HUES48 (cell line): Measurements from ENCODE around the gene ADARB2.
A peak's percentile ranks its signal among the peaks of the same experiment; 100 is the strongest.
"Not testable (repeated sequence)": the region's sequence is repeated elsewhere in the genome, so short reads cannot be mapped to it uniquely, and the experiment has no call there.

Source experiments
- H3K27ac ChIP-seq: one replicate; pipeline ENCODE4 v1.7.0; 2013; ENCODE audit warnings: low read depth, low read length, inconsistent platforms
- H3K27me3 ChIP-seq: 2 replicates; pipeline ENCODE4 v1.6.1; 2013; ENCODE audit warnings: mild to moderate bottlenecking, low read length; ENCODE audit not compliant: control insufficient read depth, insufficient read depth
- H3K36me3 ChIP-seq: 2 replicates; pipeline ENCODE4 v1.6.1; 2013; ENCODE audit warnings: low read length; ENCODE audit not compliant: control insufficient read depth, insufficient read depth
- H3K4me1 ChIP-seq: 2 replicates; pipeline ENCODE4 v1.6.1; 2013; ENCODE audit warnings: mild to moderate bottlenecking, low read length; ENCODE audit not compliant: control insufficient read depth, insufficient read depth
- H3K4me3 ChIP-seq: 2 replicates; pipeline ENCODE4 v1.5.1; 2013; ENCODE audit warnings: mild to moderate bottlenecking, low read depth, low read length
- H3K9ac ChIP-seq: 2 replicates; pipeline ENCODE4 v1.6.1; 2013; ENCODE audit warnings: mild to moderate bottlenecking, low read depth, low read length, moderate library complexity
- H3K9me3 ChIP-seq: 2 replicates; pipeline ENCODE4 v1.6.1; 2013; ENCODE audit warnings: low read length; ENCODE audit not compliant: control insufficient read depth, insufficient read depth

The ADARB2 gene

GRCh38 chr10:1628757-1629156 is 108.6 kb downstream of the ADARB2 start:
- Histone ChIP-seq H3K27ac (no peak overlapping the region), H3K36me3 (no peaks in the 10 kb centered on the region), H3K4me1 (no peaks in the 10 kb centered on the region), H3K9ac (no peak overlapping the region), H3K27me3 (no peaks in the 10 kb centered on the region), H3K9me3 (no peaks in the 10 kb centered on the region), H3K4me3 (no peak overlapping the region)

DNA sequence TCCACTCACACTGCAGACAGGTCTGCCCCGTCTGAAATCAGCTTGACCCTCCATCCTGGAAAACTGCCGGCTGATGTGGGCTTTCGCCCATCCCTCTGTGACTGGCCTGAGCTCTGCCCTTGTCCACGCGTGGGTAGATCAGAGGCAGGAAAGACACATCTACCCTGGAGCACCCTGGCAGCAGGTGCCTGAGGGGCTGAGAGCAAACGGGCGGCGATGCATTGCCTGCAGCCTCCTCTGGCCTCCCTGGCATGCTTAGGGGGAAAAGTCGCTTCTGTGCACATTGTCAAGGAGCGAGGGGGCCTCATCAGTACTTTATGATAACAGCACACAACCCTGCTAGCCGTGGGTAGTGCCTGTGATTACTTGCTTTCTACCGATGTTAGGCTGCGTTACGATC is 109.4 kb downstream of the ADARB2 start:
- no peaks in the 10 kb centered on the region for H3K4me1 ChIP-seq
- no peak overlapping the region for H3K27ac ChIP-seq
- no peak overlapping the region for H3K9ac ChIP-seq
- H3K9me3 ChIP-seq: no peaks in the 10 kb centered on the region
- H3K36me3 ChIP-seq: no peaks in the 10 kb centered on the region
- no peaks in the 10 kb centered on the region for H3K27me3 ChIP-seq
- H3K4me3 ChIP-seq: no peak overlapping the region

DNA sequence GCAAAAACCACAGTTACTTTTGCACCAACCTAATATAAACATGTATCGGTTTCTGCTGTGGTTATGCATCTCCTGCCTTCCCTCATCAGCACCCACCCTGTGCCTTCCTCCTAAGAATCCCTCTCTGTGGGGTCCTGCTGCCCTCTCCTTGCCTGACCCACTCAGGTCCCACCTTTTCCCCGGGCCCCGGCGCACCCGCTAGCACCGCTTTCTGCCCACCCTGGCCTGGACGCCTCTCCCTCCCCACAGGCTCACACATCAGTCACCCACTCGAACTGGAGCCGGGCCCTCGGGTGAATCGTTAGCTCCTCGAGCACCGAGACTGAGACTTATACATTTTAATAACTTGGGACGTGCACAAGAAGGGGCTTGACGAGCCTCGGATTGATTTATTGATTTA is 110.5 kb downstream of the ADARB2 start:
- Histone ChIP-seq H3K9ac (no peak overlapping the region), H3K4me1 (no peaks in the 10 kb centered on the region), H3K4me3 (no peak overlapping the region), H3K27ac (no peak overlapping the region), H3K27me3 (no peaks in the 10 kb centered on the region), H3K36me3 (no peaks in the 10 kb centered on the region), H3K9me3 (no peaks in the 10 kb centered on the region)

DNA sequence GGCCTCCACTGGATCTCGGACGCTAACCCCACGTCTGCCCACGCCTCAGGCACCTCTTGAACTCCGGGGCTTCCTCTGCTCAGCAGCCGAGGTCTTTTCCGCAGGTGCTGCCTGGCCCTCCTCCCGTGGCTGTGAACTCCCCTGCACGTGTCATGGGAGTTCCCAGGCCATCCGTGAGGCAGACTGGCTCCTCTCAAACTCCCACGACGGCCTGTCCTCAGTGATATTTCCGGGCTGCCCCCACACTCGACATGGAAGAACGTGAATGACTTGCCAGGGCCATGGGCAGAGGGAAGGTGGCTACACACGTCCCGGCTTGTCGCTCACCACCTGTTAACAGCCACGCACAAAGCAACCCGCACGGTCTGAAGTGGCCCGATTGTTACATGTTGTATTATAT is 110.9 kb downstream of the ADARB2 start:
- Histone ChIP-seq H3K27ac (no peak overlapping the region), H3K36me3 (no peaks in the 10 kb centered on the region), H3K27me3 (no peaks in the 10 kb centered on the region), H3K9ac (no peak overlapping the region), H3K9me3 (no peaks in the 10 kb centered on the region), H3K4me1 (no peaks in the 10 kb centered on the region), H3K4me3 (no peak overlapping the region)

- Histone ChIP-seq H3K36me3 (no peaks in the 10 kb centered on the region), H3K27ac (no peak overlapping the region), H3K9me3 (no peaks in the 10 kb centered on the region), H3K4me1 (no peaks in the 10 kb centered on the region), H3K4me3 (no peak overlapping the region), H3K27me3 (no peaks in the 10 kb centered on the region), H3K9ac (no peak overlapping the region)
Observed at GRCh38 chr10:1625731-1626130, 111.6 kb downstream of the ADARB2 start.

- no peaks in the 10 kb centered on the region for H3K36me3 ChIP-seq
Observed at GRCh38 chr10:1625079-1625478, 112.2 kb downstream of the ADARB2 start.

GRCh38 chr10:1624240-1624639 is 113.1 kb downstream of the ADARB2 start:
- H3K4me3 ChIP-seq: no peak overlapping the region
- no peaks in the 10 kb centered on the region for H3K9me3 ChIP-seq

More at GRCh38 chr10:1625079-1625478, 112.2 kb downstream of the ADARB2 start:
- Histone ChIP-seq H3K27me3 (no peaks in the 10 kb centered on the region), H3K4me3 (no peak overlapping the region), H3K4me1 (no peaks in the 10 kb centered on the region), H3K9me3 (no peaks in the 10 kb centered on the region), H3K9ac (no peak overlapping the region), H3K27ac (no peak overlapping the region)

GRCh38 chr10:1620803-1621202 is 116.5 kb downstream of the ADARB2 start:
- no peak overlapping the region for H3K27ac ChIP-seq
- no peak overlapping the region for H3K9ac ChIP-seq
- H3K9me3 ChIP-seq: no peaks in the 10 kb centered on the region
- H3K36me3 ChIP-seq: no peaks in the 10 kb centered on the region
- peaks cover 10% of the 10 kb centered on the region; the same call in 1 of the 2 replicates for H3K4me1 ChIP-seq
- no peaks in the 10 kb centered on the region for H3K27me3 ChIP-seq
- no peak overlapping the region for H3K4me3 ChIP-seq

More at GRCh38 chr10:1624240-1624639, 113.1 kb downstream of the ADARB2 start:
- Histone ChIP-seq H3K27me3 (no peaks in the 10 kb centered on the region), H3K36me3 (no peaks in the 10 kb centered on the region), H3K27ac (no peak overlapping the region), H3K9ac (no peak overlapping the region), H3K4me1 (no peaks in the 10 kb centered on the region)

GRCh38 chr10:1617376-1618317 is 119.7 kb downstream of the ADARB2 start:
- peak overlapping the region; percentile 63 for H3K27ac ChIP-seq
- peaks cover 10% of the 10 kb centered on the region for H3K4me1 ChIP-seq
- H3K4me3 ChIP-seq, H3K27me3 ChIP-seq, H3K36me3 ChIP-seq, H3K9ac ChIP-seq, H3K9me3 ChIP-seq: not testable (repeated sequence)

DNA sequence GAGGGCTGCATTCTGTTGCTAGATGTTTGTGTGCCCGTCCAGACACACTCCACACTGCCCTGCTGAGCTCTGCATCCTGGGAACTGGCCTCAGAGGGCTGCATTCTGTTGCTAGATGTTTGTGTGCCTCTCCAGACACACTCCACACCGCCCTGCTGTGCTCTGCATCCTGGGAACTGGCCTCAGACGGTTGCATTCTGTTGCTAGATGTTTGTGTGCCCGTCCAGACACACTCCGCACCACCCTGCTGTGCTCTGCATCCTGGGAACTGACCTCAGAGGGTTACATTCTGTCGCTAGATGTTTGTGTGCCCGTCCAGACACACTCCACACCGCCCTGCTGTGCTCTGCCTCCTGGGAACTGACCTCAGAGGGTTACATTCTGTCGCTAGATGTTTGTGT is 120.6 kb downstream of the ADARB2 start:
- H3K9ac ChIP-seq, H3K27me3 ChIP-seq, H3K36me3 ChIP-seq, H3K9me3 ChIP-seq, H3K4me3 ChIP-seq: not testable (repeated sequence)
- peak overlapping the region; percentile 59 for H3K27ac ChIP-seq
- H3K4me1 ChIP-seq: peaks cover 14% of the 10 kb centered on the region

GRCh38 chr10:1615186-1615954 is 122.0 kb downstream of the ADARB2 start:
- Histone ChIP-seq H3K27me3 (no peaks in the 10 kb centered on the region), H3K36me3 (no peaks in the 10 kb centered on the region), H3K9ac (no peak overlapping the region), H3K4me3 (no peak overlapping the region), H3K27ac (no peak overlapping the region), H3K9me3 (no peaks in the 10 kb centered on the region), H3K4me1 (peaks cover 14% of the 10 kb centered on the region)
